ENCODE data around the gene DGKD. TPM values are rescaled to one million over a fixed set of nuclear protein-coding genes. Genes with fewer than 3 reads are reported as not detected.

The DGKD gene
- total and polyA plus RNA-seq, 10 of the 15 experiments (the other 5 are each of a cell fraction or from before 2014, with no cell fraction given) = 2.7 to 81.9 (median 27.0) TPM

GRCh38 chr2:233413559-233414272 lies 59.4 kb downstream of the DGKD start:
- Histone ChIP-seq H3K4me2 (ENCODE audit: control insufficient read depth, insufficient read depth) (no peak overlapping the region), H3K36me3 (ENCODE audit: control insufficient read depth in 2 of 2, insufficient read depth in 2 of 2, low read length in 1 of 2) (peaks cover 0 to 3% of the 10 kb centered on the region in 2 experiments; a peak in 1 of 4 replicates), H3K4me1 (ENCODE audit: control insufficient read depth, insufficient read depth, low read length) (peaks cover 28% of the 10 kb centered on the region), H3K27me3 (replicated peaks in 1 of 2; ENCODE audit: control insufficient read depth in 2 of 2, insufficient read depth in 2 of 2, low read length in 1 of 2) (no peaks in the 10 kb centered on the region), H3K27ac (ENCODE audit: control insufficient read depth, insufficient read depth) (no peak overlapping the region), H2AFZ (ENCODE audit: control insufficient read depth, low read depth, low read length) (no peak overlapping the region), H3K79me2 (ENCODE audit: control insufficient read depth, insufficient read depth, low read length) (peaks cover 6% of the 10 kb centered on the region), H3K9me3 (replicated peaks; ENCODE audit: control insufficient read depth, insufficient read depth, low read length) (peaks cover 6% of the 10 kb centered on the region), H4K20me1 (ENCODE audit: control insufficient read depth, insufficient read depth) (no peaks in the 10 kb centered on the region), H3K9ac (ENCODE audit: control insufficient read depth, insufficient read depth, low read length) (no peak overlapping the region), H3K4me3 (no peak overlapping the region)
- in situ Hi-C loops (cut with MboI) (no loop called here), intact Hi-C loops (cut with micrococcal nuclease; ENCODE audit: unreplicated experiment) (no loop called here)
- no TSS peak for BruUV-seq (replicated peaks)
- RAD21 ChIA-PET (ENCODE audit: unreplicated experiment) = no interaction called here
- FAIRE-seq = no peak
- POLR2A ChIA-PET = no interaction called here
- 93% methylated on average over 9 of the region's 9 CpGs for WGBS (ENCODE audit: insufficient coverage, insufficient replicate concordance, low lambda C conversion rate, missing lambda C conversion rate)
- SMC1A ChIA-PET (ENCODE audit: uncharacterized antibody, unreplicated experiment) = interaction anchor here (0.9 to 6.7 kb wide), 2 partner anchors 9 to 30 kb away, joined by 3 to 66 read pairs; no protein-coding TSS in a partner anchor
- no peak for DNase-seq (ENCODE audit: low read depth, low spot score)
- CTCF ChIA-PET = interaction anchor here (1.1 to 15.3 kb wide), 2 partner anchors 9 to 68 kb away, joined by 4 to 135 read pairs; no protein-coding TSS in a partner anchor
- TF ChIP-seq NBN (IDR thresholded peaks at IDR 0.05) (no peak), TCF12 (IDR thresholded peaks at IDR 0.05; ENCODE audit: low read depth, low read length) (no peak), SIN3A (IDR thresholded peaks at IDR 0.05; ENCODE audit: low read depth, low read length) (no peak), EGR1 (IDR thresholded peaks at IDR 0.05; ENCODE audit: borderline replicate concordance in 1 of 2, low read depth in 2 of 2, low read length in 2 of 2) (no peak), NR2C1 (IDR thresholded peaks at IDR 0.05) (no peak), TAF1 (IDR thresholded peaks at IDR 0.05; ENCODE audit: borderline replicate concordance, low read depth, low read length) (no peak), TCF7 (IDR thresholded peaks at IDR 0.05; ENCODE audit: borderline replicate concordance) (no peak)
- no peak for ATAC-seq

- FAIRE-seq = no peak
- Histone ChIP-seq H3K27me3 (replicated peaks in 1 of 2; ENCODE audit: control insufficient read depth in 2 of 2, insufficient read depth in 2 of 2, low read length in 1 of 2) (no peaks in the 10 kb centered on the region), H3K27ac (ENCODE audit: control insufficient read depth, insufficient read depth) (no peak overlapping the region), H3K4me3 (no peak overlapping the region), H3K4me2 (ENCODE audit: control insufficient read depth, insufficient read depth) (no peak overlapping the region), H4K20me1 (ENCODE audit: control insufficient read depth, insufficient read depth) (no peaks in the 10 kb centered on the region), H2AFZ (ENCODE audit: control insufficient read depth, low read depth, low read length) (no peak overlapping the region), H3K9ac (ENCODE audit: control insufficient read depth, insufficient read depth, low read length) (no peak overlapping the region), H3K4me1 (ENCODE audit: control insufficient read depth, insufficient read depth, low read length) (peaks cover 33% of the 10 kb centered on the region), H3K36me3 (ENCODE audit: control insufficient read depth in 2 of 2, insufficient read depth in 2 of 2, low read length in 1 of 2) (0 out of 4 replicates have a peak, but pooled peaks cover 0 to 3% of the 10 kb centered on the region in 2 experiments), H3K79me2 (ENCODE audit: control insufficient read depth, insufficient read depth, low read length) (peaks cover 10% of the 10 kb centered on the region), H3K9me3 (replicated peaks; ENCODE audit: control insufficient read depth, insufficient read depth, low read length) (peaks cover 6% of the 10 kb centered on the region)
- CTCF ChIA-PET = interaction anchor here (1.1 to 15.3 kb wide), 2 partner anchors 10 to 67 kb away, joined by 4 to 135 read pairs; no protein-coding TSS in a partner anchor
- RAD21 ChIA-PET (ENCODE audit: unreplicated experiment) = no interaction called here
- SMC1A ChIA-PET (ENCODE audit: uncharacterized antibody, unreplicated experiment) = interaction anchor here (0.9 to 6.7 kb wide), 2 partner anchors 10 to 29 kb away, joined by 3 to 66 read pairs; no protein-coding TSS in a partner anchor
- in situ Hi-C loops (cut with MboI) (no loop called here), intact Hi-C loops (cut with micrococcal nuclease; ENCODE audit: unreplicated experiment) (no loop called here)
- no peak for TF ChIP-seq REST (IDR thresholded peaks at IDR 0.05; ENCODE audit: low read depth, low read length)
- TF ChIP-seq KLF5 (IDR thresholded peaks at IDR 0.05; ENCODE audit: partially characterized antibody) = no peak
- no peak for TF ChIP-seq PML (IDR thresholded peaks at IDR 0.05; ENCODE audit: low read length)
- TF ChIP-seq TAF1 (IDR thresholded peaks at IDR 0.05; ENCODE audit: borderline replicate concordance, low read depth, low read length) = no peak
- TF ChIP-seq SREBF1 (IDR thresholded peaks at IDR 0.05; ENCODE audit: low read length) = no peak
- 85% methylated on average over 4 of the region's 4 CpGs for WGBS (ENCODE audit: insufficient coverage, insufficient replicate concordance, low lambda C conversion rate, missing lambda C conversion rate)
- no TSS peak for BruUV-seq (replicated peaks)
- ATAC-seq = no peak
- POLR2A ChIA-PET = no interaction called here
- DNase-seq (ENCODE audit: low read depth, low spot score) = no peak
Observed at GRCh38 chr2:233414273-233414654, 60.0 kb downstream of the DGKD start.
